NB4 (cell line): ENCODE measurements around the gene PHKB.
"Not testable (repeated sequence)": the region's sequence is repeated elsewhere in the genome, so short reads cannot be mapped to it uniquely, and the experiment has no call there.

Experiments used
- DNase-seq: peaks from one replicate; pipeline ENCODE4 v3.0.0; 2010; ENCODE audit warnings: low read depth
- H3K4me3 ChIP-seq: one replicate; pipeline ENCODE4 v1.5.1; 2011; ENCODE audit warnings: mild to moderate bottlenecking, low read depth, low read length, moderate library complexity
- CTCF ChIP-seq: IDR thresholded peaks from one replicate; pipeline ENCODE4 v1.5.1; 2012; ENCODE audit warnings: low read depth, low read length
- MAX ChIP-seq: IDR thresholded peaks from 2 replicates; pipeline ENCODE4 v1.6.1; 2011; ENCODE audit warnings: low read depth, low read length
- MYC ChIP-seq: IDR thresholded peaks from 2 replicates; pipeline ENCODE4 v1.6.1; 2011; ENCODE audit warnings: low read depth, low read length
- POLR2A ChIP-seq: IDR thresholded peaks from 2 replicates; pipeline ENCODE4 v1.6.1; 2011; ENCODE audit warnings: mild to moderate bottlenecking; ENCODE audit not compliant: insufficient read length; ENCODE audit errors: extremely low read depth

Gene PHKB

GRCh38 chr16:47467501-47467900, 6.4 kb downstream of the PHKB start:
- no peak for DNase-seq
- TF ChIP-seq POLR2A: no peak
- TF ChIP-seq CTCF: no peak
- no peak for TF ChIP-seq MYC
- TF ChIP-seq MAX: no peak
- H3K4me3 ChIP-seq: no peak overlapping the region

GRCh38 chr16:47468070-47468689, 7.0 kb downstream of the PHKB start:
- not testable (repeated sequence) for H3K4me3 ChIP-seq, DNase-seq

- no peak overlapping the region for H3K4me3 ChIP-seq
- no peak for TF ChIP-seq POLR2A
- TF ChIP-seq MYC: no peak
- TF ChIP-seq CTCF: no peak
- no peak for TF ChIP-seq MAX
- no peak for DNase-seq
Measured at GRCh38 chr16:47469227-47469626, 8.1 kb downstream of the PHKB start.

GRCh38 chr16:47470211-47470610, 9.1 kb downstream of the PHKB start:
- no peak overlapping the region for H3K4me3 ChIP-seq
- TF ChIP-seq MAX (no peak), MYC (no peak)
- no peak for DNase-seq

- H3K4me3 ChIP-seq: no peak overlapping the region
- TF ChIP-seq MAX (no peak), CTCF (no peak), MYC (no peak)
- no peak for DNase-seq
Measured at GRCh38 chr16:47470810-47471209, 9.7 kb downstream of the PHKB start.

- not testable (repeated sequence) for H3K4me3 ChIP-seq, DNase-seq
Measured at GRCh38 chr16:47473004-47473403, 11.9 kb downstream of the PHKB start.

- DNase-seq: no peak
- TF ChIP-seq MYC: no peak
- no peak for TF ChIP-seq POLR2A
- TF ChIP-seq MAX: no peak
- TF ChIP-seq CTCF: no peak
- H3K4me3 ChIP-seq: no peak overlapping the region
Measured at GRCh38 chr16:47473792-47474191, 12.7 kb downstream of the PHKB start.
